Common myeloid progenitor, CD34-positive (primary cell): ENCODE data around the gene PRSS27.

Source experiments
- CTCF ChIA-PET: fragments of 350-600 bp; sonication (Branson Sonifier 250); formaldehyde crosslinking; loops from one replicate; lab custom pipeline; 2021; ENCODE audit warnings: antibody characterized with exemption; lab: Charles Lee
- POLR2A ChIA-PET: fragments of 350-600 bp; sonication (Branson Sonifier 250); formaldehyde crosslinking; loops from one replicate; lab custom pipeline; 2021; ENCODE audit warnings: antibody characterized with exemption; lab: Charles Lee
- DNase-seq, 3 donors: peaks; one replicate each; pipeline versions ENCODE4 v3.0.0 to v3.0.0-alpha.2; 2013
- H3K27ac ChIP-seq, 2 experiments: 1 replicate in 1 of 2; 2 replicates in 1 of 2; pipeline ENCODE4 v1.7.0; 2013; ENCODE audit warnings: inconsistent platforms in 2 of 2, low read length in 2 of 2, mild to moderate bottlenecking in 2 of 2, low read depth in 1 of 2, moderate library complexity in 1 of 2; ENCODE audit not compliant: severe bottlenecking in 2 of 2, insufficient read depth in 1 of 2, poor library complexity in 1 of 2
- H3K27me3 ChIP-seq, 5 experiments: replicated peaks in 2 of 5; 1 replicate in 3 of 5; 2 replicates in 2 of 5; pipeline versions ENCODE4 v1.6.1 to v1.7.0; 2013; ENCODE audit warnings: low read length in 4 of 5, mild to moderate bottlenecking in 2 of 5, moderate library complexity in 2 of 5, inconsistent platforms in 1 of 5; ENCODE audit not compliant: insufficient read depth in 5 of 5, control insufficient read depth in 4 of 5
- H3K36me3 ChIP-seq, 4 experiments: 1 replicate in 2 of 4; 2 replicates in 2 of 4; pipeline versions ENCODE4 v1.6.1 to v1.7.0; 2013; ENCODE audit warnings: low read length in 3 of 4, control low read depth in 1 of 4, mild to moderate bottlenecking in 1 of 4; ENCODE audit not compliant: control insufficient read depth in 4 of 4, insufficient read depth in 4 of 4
- H3K4me1 ChIP-seq, 4 experiments: 1 replicate in 3 of 4; 2 replicates in 1 of 4; pipeline versions ENCODE4 v1.6.1 to v1.7.1; 2013; ENCODE audit warnings: low read length in 3 of 4, mild to moderate bottlenecking in 3 of 4, control low read depth in 1 of 4, inconsistent platforms in 1 of 4, moderate library complexity in 1 of 4; ENCODE audit not compliant: control insufficient read depth in 4 of 4, insufficient read depth in 4 of 4; ENCODE audit errors: control extremely low read depth in 1 of 4
- H3K4me3 ChIP-seq, 7 experiments: 1 replicate in 4 of 7; 2 replicates in 3 of 7; pipeline versions ENCODE4 v1.5.1 to v1.7.0; 2013; ENCODE audit warnings: mild to moderate bottlenecking in 7 of 7, low read length in 6 of 7, moderate library complexity in 6 of 7, inconsistent platforms in 2 of 7, low read depth in 2 of 7, control low read depth in 1 of 7; ENCODE audit not compliant: insufficient read depth in 4 of 7, control insufficient read depth in 1 of 7; ENCODE audit errors: extremely low read depth in 1 of 7
- H3K9me3 ChIP-seq, 5 experiments: 1 replicate in 4 of 5; 2 replicates in 1 of 5; pipeline versions ENCODE4 v1.6.1 to v1.7.1; 2013; ENCODE audit warnings: low read length in 4 of 5, mild to moderate bottlenecking in 2 of 5, inconsistent platforms in 1 of 5, low read depth in 1 of 5, moderate library complexity in 1 of 5; ENCODE audit not compliant: control insufficient read depth in 4 of 5, insufficient read depth in 2 of 5; ENCODE audit errors: control extremely low read depth in 1 of 5
- WGBS: methylation state at CpG from one replicate; pipeline ENCODE4 v1.1.5; 2013; ENCODE audit not compliant: insufficient coverage; 5-methylcytosine and 5-hydroxymethylcytosine counted together

The PRSS27 gene

DNA sequence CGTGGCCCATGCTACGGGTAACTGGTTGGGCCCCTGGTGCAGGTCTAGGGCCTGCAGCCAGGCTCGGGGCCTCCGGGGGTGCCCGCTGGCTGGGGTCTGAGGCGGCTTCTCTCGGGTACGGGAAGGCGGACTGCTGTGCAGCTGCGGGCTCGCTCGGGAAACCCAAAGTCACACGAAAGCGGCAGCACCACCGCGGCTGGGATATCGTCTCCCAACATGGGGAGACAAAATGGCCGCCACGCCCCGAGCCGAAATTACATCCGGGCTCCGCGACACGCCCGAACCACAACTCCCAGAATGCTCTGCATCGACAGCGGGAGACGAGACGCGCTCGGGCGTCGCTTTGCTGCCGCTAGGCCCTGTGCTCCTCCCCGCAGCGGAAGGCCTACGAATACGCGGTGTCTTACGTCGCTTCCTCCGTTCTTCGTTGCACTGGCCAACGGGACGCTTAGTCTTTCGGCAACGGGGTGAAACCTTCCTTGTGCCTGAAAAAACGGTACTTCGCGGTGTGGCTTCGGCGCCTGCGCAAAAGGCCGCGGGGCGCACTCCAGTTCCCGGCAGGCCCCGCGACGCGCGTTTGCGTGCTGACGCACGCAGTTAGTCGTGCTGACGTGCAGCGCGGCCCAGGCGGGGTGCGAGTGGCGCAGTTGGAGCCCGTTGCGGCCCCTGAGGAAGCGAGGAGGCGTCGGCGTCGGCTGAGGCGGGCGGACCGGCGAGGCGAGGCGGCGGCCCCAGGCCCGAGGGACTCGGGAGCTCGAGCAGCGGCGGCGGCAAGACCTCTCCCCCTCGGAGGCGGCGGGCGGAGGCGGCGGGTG is 32.2 kb upstream of the PRSS27 start, which contains the start of gene SRRM2:
Gene SRRM2, plus strand, starts transcription at position 604 of the 815 bp plus-strand sequence. CDS start 3,727 bp downstream, outside the sequence.
- H3K27me3 ChIP-seq = no peaks in the 10 kb centered on the region
- peaks cover 13 to 33% (median 33%) of the 10 kb centered on the region in 4 experiments for H3K4me1 ChIP-seq
- peak; percentile 97 to 99 (median 98) for DNase-seq
- H3K36me3 ChIP-seq = peaks cover 0 to 36% (median 14%) of the 10 kb centered on the region in 4 experiments
- ChIA-PET CTCF (no interaction called here), POLR2A (interaction anchor here (1.6 kb wide), 1 partner anchor 26 kb away, joined by 5 read pairs; the partner anchor contains the start of gene ELOB)
- H3K27ac ChIP-seq = peak within 1 kb of the TSS; percentile 88 to 96
- H3K9me3 ChIP-seq = no peaks in the 10 kb centered on the region
- WGBS = 5% methylated on average over 90 of the region's 99 CpGs
- peak within 1 kb of the TSS; percentile 66 to 98 (median 92) for H3K4me3 ChIP-seq

DNA sequence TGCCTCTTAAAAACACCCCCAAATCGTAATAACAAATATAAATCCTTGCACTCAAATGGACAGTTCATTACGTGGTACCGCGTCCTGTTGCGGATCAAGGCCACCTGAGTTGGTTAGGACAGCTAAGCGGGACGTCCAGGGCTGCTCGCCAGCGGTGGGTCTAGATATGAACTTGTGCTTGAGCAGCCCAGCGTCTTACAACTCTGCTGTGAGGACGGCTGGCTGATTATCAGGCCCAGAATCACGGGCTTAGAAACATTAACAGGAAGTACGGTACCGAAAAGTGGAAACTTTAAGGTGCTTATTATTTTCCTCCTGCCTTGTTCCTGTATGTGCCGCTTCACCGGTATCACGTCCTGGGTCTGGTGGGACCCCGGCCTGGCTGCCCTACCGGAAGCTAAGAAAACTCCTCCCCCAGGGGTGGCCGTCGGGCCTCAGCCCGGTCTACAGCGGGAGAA is 31.6 kb upstream of the PRSS27 start:
- H3K4me1 ChIP-seq = peaks cover 13 to 33% (median 33%) of the 10 kb centered on the region in 4 experiments
- POLR2A ChIA-PET = no interaction called here
- CTCF ChIA-PET = no interaction called here
- peaks cover 0 to 29% (median 9%) of the 10 kb centered on the region in 4 experiments for H3K36me3 ChIP-seq
- peak overlapping the region; percentile 88 to 96 for H3K27ac ChIP-seq
- WGBS = 86% methylated on average over 18 of the region's 23 CpGs
- no peak for DNase-seq
- no peaks in the 10 kb centered on the region for H3K9me3 ChIP-seq
- no peaks in the 10 kb centered on the region for H3K27me3 ChIP-seq
- peak overlapping the region in 4 of 7 experiments; percentile 85 to 98 (median 93) for H3K4me3 ChIP-seq

DNA sequence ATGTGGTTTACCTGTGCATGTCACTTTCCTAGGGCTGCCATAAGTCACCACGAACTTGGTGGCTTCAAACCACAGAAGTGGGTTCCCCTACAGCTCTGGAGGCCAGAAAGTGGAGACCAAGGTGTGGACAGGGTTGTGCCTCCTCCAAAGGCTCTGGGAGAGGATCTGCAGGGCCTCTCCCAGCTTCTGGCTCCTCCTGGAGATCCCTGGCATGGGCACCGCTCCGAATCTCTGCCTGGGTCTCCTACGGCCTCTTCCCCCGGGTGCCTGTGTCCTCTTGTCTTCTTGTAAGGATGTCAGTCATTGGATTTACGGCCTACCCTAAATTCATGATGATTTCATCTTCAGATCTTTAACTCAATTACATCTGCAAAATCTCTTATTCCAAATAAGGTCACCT is 29.9 kb upstream of the PRSS27 start:
- peaks cover 10 to 27% (median 24%) of the 10 kb centered on the region in 4 experiments for H3K4me1 ChIP-seq
- DNase-seq = no peak
- CTCF ChIA-PET = no interaction called here
- H3K4me3 ChIP-seq = no peak overlapping the region
- no peaks in the 10 kb centered on the region for H3K27me3 ChIP-seq
- POLR2A ChIA-PET = no interaction called here
- 87% methylated on average over 5 of the region's 6 CpGs for WGBS
- H3K27ac ChIP-seq = no peak overlapping the region
- H3K36me3 ChIP-seq = peaks cover 0 to 13% (median 2%) of the 10 kb centered on the region in 4 experiments
- no peaks in the 10 kb centered on the region for H3K9me3 ChIP-seq

DNA sequence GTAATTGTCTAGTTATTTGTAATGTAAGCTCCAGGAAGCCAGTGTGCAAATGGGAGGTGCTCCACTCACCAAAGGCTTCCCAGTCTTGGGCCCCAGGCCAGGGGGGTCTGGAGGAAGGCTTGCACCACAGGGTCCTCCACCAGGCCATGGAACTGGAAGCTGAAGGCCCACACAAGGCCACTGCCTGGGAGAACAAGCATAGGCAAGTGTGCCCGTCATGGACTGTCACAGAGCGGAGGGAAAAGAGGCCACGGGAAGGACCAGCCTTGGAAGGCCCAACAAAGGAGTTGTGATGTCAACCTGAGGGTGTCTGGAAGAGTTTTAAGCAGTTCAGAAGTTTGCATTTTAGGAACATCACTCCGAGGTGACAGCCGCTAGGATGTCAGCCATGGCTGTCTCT is 29.5 kb upstream of the PRSS27 start:
- POLR2A ChIA-PET = no interaction called here
- WGBS = 100% methylated on average over 5 of the region's 5 CpGs
- H3K36me3 ChIP-seq = peaks cover 0 to 9% (median 2%) of the 10 kb centered on the region in 4 experiments
- no peaks in the 10 kb centered on the region for H3K27me3 ChIP-seq
- no peak for DNase-seq
- CTCF ChIA-PET = no interaction called here
- H3K9me3 ChIP-seq = no peaks in the 10 kb centered on the region
- H3K4me3 ChIP-seq = no peak overlapping the region
- H3K27ac ChIP-seq = no peak overlapping the region
- peaks cover 5 to 22% (median 19%) of the 10 kb centered on the region in 4 experiments for H3K4me1 ChIP-seq

GRCh38 chr16:2748757-2749455 is 28.9 kb upstream of the PRSS27 start:
- WGBS = 98% methylated on average over 4 of the region's 7 CpGs
- peaks cover 4 to 17% (median 14%) of the 10 kb centered on the region in 4 experiments for H3K4me1 ChIP-seq
- no peaks in the 10 kb centered on the region for H3K27me3 ChIP-seq
- H3K36me3 ChIP-seq = peaks cover 0 to 7% (median 2%) of the 10 kb centered on the region in 4 experiments
- no peaks in the 10 kb centered on the region for H3K9me3 ChIP-seq
- no peak overlapping the region for H3K4me3 ChIP-seq
- no peak overlapping the region for H3K27ac ChIP-seq
- ChIA-PET POLR2A (no interaction called here), CTCF (no interaction called here)
- DNase-seq = no peak

DNA sequence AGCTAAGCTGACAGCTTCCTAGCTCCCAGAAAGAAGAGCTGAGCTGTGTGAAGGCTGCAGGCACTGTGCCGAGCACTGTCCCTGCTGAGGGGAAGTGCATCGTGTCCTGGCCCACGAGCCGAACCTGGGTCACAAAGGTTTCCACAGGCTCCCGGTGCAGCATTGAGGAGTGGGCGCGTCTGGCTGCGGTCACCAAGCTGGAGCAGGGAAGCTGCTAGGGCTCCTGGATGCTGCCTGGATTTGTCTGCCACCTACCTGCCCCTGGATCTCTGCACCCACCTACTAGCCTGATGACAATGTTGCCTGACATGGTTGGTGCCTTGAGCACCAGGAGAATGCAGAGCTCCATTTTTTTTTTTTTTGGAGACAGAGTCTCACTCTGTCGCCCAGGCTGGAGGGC is 25.9 kb upstream of the PRSS27 start:
- POLR2A ChIA-PET = interaction anchor here (0.6 to 0.9 kb wide), 2 partner anchors 17 to 1565 kb away, joined by 3 to 4 read pairs; no protein-coding TSS in a partner anchor
- Histone ChIP-seq H3K4me3 (no peak overlapping the region), H3K4me1 (peaks cover 0 to 7% (median 0%) of the 10 kb centered on the region in 4 experiments), H3K36me3 (peaks cover 0 to 5% (median 2%) of the 10 kb centered on the region in 4 experiments), H3K27me3 (no peaks in the 10 kb centered on the region), H3K9me3 (no peaks in the 10 kb centered on the region), H3K27ac (no peak overlapping the region)
- CTCF ChIA-PET = interaction anchor here (0.7 kb wide), 1 partner anchor 20 kb away, joined by 3 read pairs; no protein-coding TSS in a partner anchor
- DNase-seq = no peak
- WGBS = 95% methylated on average over 9 of the region's 9 CpGs
